ENCODE data around the gene AK5. TPM values are rescaled to one million over a fixed set of nuclear protein-coding genes. Genes with fewer than 3 reads are reported as not detected.
A peak's percentile ranks its signal among the peaks of the same experiment; 100 is the strongest.

The AK5 gene
- total and polyA plus RNA-seq, 2 experiments from 2014 or later = 8.8 to 12.2 TPM

DNA sequence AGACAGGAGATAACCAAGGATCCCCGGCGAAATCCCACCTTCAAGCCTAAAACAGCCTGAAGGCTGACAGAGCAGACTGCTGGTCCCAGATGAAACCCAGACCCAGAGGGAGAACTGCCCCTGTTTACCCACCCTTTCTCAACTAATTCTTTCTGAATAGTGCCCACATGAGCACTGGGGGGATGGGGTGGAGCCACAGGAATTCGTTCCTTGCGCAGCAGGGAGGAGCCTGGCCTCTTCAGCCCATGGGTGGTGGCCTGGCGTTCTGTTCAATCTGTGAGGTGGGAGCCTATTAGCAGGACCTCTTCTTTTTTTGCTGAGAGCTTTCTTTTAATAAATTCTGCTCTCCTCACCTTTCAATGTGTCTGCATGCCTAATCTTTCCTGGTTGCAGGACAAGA, 6.6 kb upstream of the AK5 start:
- Histone ChIP-seq H3K79me2 (replicated peaks; ENCODE audit: insufficient read depth) (no peaks in the 10 kb centered on the region), H3F3A (replicated peaks; ENCODE audit: low read depth) (no peaks in the 10 kb centered on the region), H3K27me3 (ENCODE audit: insufficient read depth) (peaks cover 9% of the 10 kb centered on the region), H3K4me3 (no peak overlapping the region), H2AFZ (peak overlapping the region; percentile 57; the same call in 1 of the 2 replicates), H3K4me1 (ENCODE audit: insufficient read depth) (peaks cover 8% of the 10 kb centered on the region), H3K9me2 (ENCODE audit: insufficient read depth) (no peaks in the 10 kb centered on the region), H4K20me1 (replicated peaks; ENCODE audit: insufficient read depth) (no peaks in the 10 kb centered on the region), H3K27ac (ENCODE audit: low read depth) (no peak overlapping the region), H3K36me3 (ENCODE audit: insufficient read depth) (no peaks in the 10 kb centered on the region), H3K4me2 (no peak overlapping the region)
- Mint-ChIP-seq H3K9me3 (no peaks in the 10 kb centered on the region), H3K4me3 (no peak overlapping the region), H3K27ac (no peak overlapping the region), H3K27me3 (ENCODE audit: insufficient read depth, low read depth, poor library complexity) (peaks cover 8% of the 10 kb centered on the region), H3K36me3 (ENCODE audit: low read depth) (no peaks in the 10 kb centered on the region), H3K4me1 (no peaks in the 10 kb centered on the region; the same call in 2 of the 3 replicates)
- TF ChIP-seq, protein P1, sequence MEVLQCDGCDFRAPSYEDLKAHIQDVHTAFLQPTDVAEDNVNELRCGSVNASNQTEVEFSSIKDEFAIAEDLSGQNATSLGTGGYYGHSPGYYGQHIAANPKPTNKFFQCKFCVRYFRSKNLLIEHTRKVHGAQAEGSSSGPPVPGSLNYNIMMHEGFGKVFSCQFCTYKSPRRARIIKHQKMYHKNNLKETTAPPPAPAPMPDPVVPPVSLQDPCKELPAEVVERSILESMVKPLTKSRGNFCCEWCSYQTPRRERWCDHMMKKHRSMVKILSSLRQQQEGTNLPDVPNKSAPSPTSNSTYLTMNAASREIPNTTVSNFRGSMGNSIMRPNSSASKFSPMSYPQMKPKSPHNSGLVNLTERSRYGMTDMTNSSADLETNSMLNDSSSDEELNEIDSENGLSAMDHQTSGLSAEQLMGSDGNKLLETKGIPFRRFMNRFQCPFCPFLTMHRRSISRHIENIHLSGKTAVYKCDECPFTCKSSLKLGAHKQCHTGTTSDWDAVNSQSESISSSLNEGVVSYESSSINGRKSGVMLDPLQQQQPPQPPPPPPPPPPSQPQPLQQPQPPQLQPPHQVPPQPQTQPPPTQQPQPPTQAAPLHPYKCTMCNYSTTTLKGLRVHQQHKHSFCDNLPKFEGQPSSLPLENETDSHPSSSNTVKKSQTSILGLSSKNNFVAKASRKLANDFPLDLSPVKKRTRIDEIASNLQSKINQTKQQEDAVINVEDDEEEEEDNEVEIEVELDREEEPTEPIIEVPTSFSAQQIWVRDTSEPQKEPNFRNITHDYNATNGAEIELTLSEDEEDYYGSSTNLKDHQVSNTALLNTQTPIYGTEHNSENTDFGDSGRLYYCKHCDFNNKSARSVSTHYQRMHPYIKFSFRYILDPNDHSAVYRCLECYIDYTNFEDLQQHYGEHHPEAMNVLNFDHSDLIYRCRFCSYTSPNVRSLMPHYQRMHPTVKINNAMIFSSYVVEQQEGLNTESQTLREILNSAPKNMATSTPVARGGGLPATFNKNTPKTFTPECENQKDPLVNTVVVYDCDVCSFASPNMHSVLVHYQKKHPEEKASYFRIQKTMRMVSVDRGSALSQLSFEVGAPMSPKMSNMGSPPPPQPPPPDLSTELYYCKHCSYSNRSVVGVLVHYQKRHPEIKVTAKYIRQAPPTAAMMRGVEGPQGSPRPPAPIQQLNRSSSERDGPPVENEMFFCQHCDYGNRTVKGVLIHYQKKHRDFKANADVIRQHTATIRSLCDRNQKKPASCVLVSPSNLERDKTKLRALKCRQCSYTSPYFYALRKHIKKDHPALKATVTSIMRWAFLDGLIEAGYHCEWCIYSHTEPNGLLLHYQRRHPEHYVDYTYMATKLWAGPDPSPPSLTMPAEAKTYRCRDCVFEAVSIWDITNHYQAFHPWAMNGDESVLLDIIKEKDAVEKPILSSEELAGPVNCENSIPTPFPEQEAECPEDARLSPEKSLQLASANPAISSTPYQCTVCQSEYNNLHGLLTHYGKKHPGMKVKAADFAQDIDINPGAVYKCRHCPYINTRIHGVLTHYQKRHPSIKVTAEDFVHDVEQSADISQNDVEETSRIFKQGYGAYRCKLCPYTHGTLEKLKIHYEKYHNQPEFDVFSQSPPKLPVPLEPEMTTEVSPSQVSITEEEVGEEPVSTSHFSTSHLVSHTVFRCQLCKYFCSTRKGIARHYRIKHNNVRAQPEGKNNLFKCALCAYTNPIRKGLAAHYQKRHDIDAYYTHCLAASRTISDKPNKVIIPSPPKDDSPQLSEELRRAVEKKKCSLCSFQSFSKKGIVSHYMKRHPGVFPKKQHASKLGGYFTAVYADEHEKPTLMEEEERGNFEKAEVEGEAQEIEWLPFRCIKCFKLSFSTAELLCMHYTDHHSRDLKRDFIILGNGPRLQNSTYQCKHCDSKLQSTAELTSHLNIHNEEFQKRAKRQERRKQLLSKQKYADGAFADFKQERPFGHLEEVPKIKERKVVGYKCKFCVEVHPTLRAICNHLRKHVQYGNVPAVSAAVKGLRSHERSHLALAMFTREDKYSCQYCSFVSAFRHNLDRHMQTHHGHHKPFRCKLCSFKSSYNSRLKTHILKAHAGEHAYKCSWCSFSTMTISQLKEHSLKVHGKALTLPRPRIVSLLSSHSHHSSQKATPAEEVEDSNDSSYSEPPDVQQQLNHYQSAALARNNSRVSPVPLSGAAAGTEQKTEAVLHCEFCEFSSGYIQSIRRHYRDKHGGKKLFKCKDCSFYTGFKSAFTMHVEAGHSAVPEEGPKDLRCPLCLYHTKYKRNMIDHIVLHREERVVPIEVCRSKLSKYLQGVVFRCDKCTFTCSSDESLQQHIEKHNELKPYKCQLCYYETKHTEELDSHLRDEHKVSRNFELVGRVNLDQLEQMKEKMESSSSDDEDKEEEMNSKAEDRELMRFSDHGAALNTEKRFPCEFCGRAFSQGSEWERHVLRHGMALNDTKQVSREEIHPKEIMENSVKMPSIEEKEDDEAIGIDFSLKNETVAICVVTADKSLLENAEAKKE (CRISPR knock-in tag; IDR thresholded peaks at IDR 0.05) = no peak
- TF ChIP-seq, protein P2, sequence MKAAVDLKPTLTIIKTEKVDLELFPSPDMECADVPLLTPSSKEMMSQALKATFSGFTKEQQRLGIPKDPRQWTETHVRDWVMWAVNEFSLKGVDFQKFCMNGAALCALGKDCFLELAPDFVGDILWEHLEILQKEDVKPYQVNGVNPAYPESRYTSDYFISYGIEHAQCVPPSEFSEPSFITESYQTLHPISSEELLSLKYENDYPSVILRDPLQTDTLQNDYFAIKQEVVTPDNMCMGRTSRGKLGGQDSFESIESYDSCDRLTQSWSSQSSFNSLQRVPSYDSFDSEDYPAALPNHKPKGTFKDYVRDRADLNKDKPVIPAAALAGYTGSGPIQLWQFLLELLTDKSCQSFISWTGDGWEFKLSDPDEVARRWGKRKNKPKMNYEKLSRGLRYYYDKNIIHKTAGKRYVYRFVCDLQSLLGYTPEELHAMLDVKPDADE (IDR thresholded peaks at IDR 0.05) = no peak
- TF ChIP-seq, protein P3, sequence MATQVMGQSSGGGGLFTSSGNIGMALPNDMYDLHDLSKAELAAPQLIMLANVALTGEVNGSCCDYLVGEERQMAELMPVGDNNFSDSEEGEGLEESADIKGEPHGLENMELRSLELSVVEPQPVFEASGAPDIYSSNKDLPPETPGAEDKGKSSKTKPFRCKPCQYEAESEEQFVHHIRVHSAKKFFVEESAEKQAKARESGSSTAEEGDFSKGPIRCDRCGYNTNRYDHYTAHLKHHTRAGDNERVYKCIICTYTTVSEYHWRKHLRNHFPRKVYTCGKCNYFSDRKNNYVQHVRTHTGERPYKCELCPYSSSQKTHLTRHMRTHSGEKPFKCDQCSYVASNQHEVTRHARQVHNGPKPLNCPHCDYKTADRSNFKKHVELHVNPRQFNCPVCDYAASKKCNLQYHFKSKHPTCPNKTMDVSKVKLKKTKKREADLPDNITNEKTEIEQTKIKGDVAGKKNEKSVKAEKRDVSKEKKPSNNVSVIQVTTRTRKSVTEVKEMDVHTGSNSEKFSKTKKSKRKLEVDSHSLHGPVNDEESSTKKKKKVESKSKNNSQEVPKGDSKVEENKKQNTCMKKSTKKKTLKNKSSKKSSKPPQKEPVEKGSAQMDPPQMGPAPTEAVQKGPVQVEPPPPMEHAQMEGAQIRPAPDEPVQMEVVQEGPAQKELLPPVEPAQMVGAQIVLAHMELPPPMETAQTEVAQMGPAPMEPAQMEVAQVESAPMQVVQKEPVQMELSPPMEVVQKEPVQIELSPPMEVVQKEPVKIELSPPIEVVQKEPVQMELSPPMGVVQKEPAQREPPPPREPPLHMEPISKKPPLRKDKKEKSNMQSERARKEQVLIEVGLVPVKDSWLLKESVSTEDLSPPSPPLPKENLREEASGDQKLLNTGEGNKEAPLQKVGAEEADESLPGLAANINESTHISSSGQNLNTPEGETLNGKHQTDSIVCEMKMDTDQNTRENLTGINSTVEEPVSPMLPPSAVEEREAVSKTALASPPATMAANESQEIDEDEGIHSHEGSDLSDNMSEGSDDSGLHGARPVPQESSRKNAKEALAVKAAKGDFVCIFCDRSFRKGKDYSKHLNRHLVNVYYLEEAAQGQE (IDR thresholded peaks at IDR 0.05; ENCODE audit: unreplicated experiment) = no peak
- TF ChIP-seq EZH2 (IDR thresholded peaks at IDR 0.05; ENCODE audit: low read depth, unreplicated experiment) = no peak
- TF ChIP-seq POLR2AphosphoS5 (IDR thresholded peaks at IDR 0.05; ENCODE audit: low read depth) = no peak
- TF ChIP-seq, protein P4, sequence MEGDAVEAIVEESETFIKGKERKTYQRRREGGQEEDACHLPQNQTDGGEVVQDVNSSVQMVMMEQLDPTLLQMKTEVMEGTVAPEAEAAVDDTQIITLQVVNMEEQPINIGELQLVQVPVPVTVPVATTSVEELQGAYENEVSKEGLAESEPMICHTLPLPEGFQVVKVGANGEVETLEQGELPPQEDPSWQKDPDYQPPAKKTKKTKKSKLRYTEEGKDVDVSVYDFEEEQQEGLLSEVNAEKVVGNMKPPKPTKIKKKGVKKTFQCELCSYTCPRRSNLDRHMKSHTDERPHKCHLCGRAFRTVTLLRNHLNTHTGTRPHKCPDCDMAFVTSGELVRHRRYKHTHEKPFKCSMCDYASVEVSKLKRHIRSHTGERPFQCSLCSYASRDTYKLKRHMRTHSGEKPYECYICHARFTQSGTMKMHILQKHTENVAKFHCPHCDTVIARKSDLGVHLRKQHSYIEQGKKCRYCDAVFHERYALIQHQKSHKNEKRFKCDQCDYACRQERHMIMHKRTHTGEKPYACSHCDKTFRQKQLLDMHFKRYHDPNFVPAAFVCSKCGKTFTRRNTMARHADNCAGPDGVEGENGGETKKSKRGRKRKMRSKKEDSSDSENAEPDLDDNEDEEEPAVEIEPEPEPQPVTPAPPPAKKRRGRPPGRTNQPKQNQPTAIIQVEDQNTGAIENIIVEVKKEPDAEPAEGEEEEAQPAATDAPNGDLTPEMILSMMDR (conservative IDR thresholded peaks at IDR 0.05; ENCODE audit: low read depth in 2 of 2) = no peak
- TF ChIP-seq EZH2phosphoT487 (IDR thresholded peaks at IDR 0.05; ENCODE audit: unreplicated experiment) = no peak
- no peak for TF ChIP-seq CREB1 (CRISPR knock-in tag; IDR thresholded peaks at IDR 0.05; ENCODE audit: low read depth)
- no peak for TF ChIP-seq NANOG (IDR thresholded peaks at IDR 0.05; ENCODE audit: borderline replicate concordance)
- DNase-seq (ENCODE audit: low spot score) (peak; percentile 27), ATAC-seq (peak; percentile 69)

Measured in GM23338 (cell line).